Endothelial cell of umbilical vein (primary cell): ENCODE data around the gene MSL1. TPM values are rescaled to one million over a fixed set of nuclear protein-coding genes. Genes with fewer than 3 reads are reported as not detected.

ENCODE experiments used
- BruUV-seq: library from RNA; stranded (reverse); fragments of 400-500 nt; replicated peaks from 2 replicates; lab custom pipeline; 2021; lab: Mats Ljungman, UMichigan
- CTCF ChIA-PET: fragments of 300-600, 350-600 bp; sonication (Branson Sonifier 250); formaldehyde crosslinking; loops from one replicate; lab custom pipeline; 2021; ENCODE audit warnings: antibody characterized with exemption, inconsistent platforms; lab: Charles Lee
- POLR2A ChIA-PET: fragments of 300-600, 350-600 bp; sonication (Branson Sonifier 250); formaldehyde crosslinking; loops from one replicate; lab custom pipeline; 2021; ENCODE audit warnings: antibody characterized with exemption, inconsistent platforms; lab: Charles Lee
- DNase-seq: peaks from one replicate; pipeline ENCODE4 v3.0.0-alpha.2; 2011; ENCODE audit warnings: low read depth, low spot score
- FAIRE-seq: peaks from 2 replicates; lab custom pipeline; 2011; peaks lifted over from hg19 to GRCh38; lab: Jason Lieb, UNC
- H2AFZ ChIP-seq: 2 replicates; pipeline ENCODE4 v1.6.0; 2012; ENCODE audit warnings: low read depth, low read length, control low read depth, inconsistent platforms
- H3K27ac ChIP-seq: 2 replicates; pipeline ENCODE4 v1.5.1; 2011; ENCODE audit warnings: low read depth, mild to moderate bottlenecking, control low read depth, low read length, moderate library complexity; ENCODE audit not compliant: insufficient read depth
- H3K27me3 ChIP-seq, 2 experiments: 2 replicates each; pipeline versions ENCODE4 v1.6.0 to v1.6.1; 2011; ENCODE audit warnings: low read length in 2 of 2, mixed read lengths in 1 of 2; ENCODE audit not compliant: control insufficient read depth in 2 of 2, insufficient read depth in 2 of 2
- H3K36me3 ChIP-seq, 2 experiments: 2 replicates in 1 of 2; 3 replicates in 1 of 2; pipeline ENCODE4 v1.5.1; 2011; ENCODE audit warnings: low read length in 2 of 2, mild to moderate bottlenecking in 1 of 2, moderate library complexity in 1 of 2; ENCODE audit not compliant: control insufficient read depth in 2 of 2, insufficient read depth in 2 of 2; ENCODE audit errors: extremely low read depth in 1 of 2
- H3K4me1 ChIP-seq: 3 replicates; pipeline ENCODE4 v1.5.1; 2011; ENCODE audit warnings: mild to moderate bottlenecking, low read length; ENCODE audit not compliant: control insufficient read depth, insufficient read depth; ENCODE audit errors: extremely low read depth
- H3K4me2 ChIP-seq: 2 replicates; pipeline ENCODE4 v1.6.1; 2011; ENCODE audit warnings: low read length, control low read depth, mixed read lengths; ENCODE audit not compliant: insufficient read depth
- H3K4me3 ChIP-seq, 3 experiments: fragments of 200-600 bp in 1 of 3; sonication (generic), shearing (Covaris generic) in 1 of 3; replicated peaks in 1 of 3; 2 replicates each; pipeline ENCODE4 v1.5.1; 2011 to 2016; ENCODE audit warnings: control low read depth in 3 of 3, low read length in 3 of 3, mild to moderate bottlenecking in 2 of 3, inconsistent platforms in 1 of 3, low read depth in 1 of 3, moderate library complexity in 1 of 3; ENCODE audit not compliant: insufficient read depth in 1 of 3
- H3K79me2 ChIP-seq: 2 replicates; pipeline ENCODE4 v1.6.0; 2012; ENCODE audit warnings: low read length, inconsistent platforms; ENCODE audit not compliant: control insufficient read depth, insufficient read depth
- H3K9ac ChIP-seq: replicated peaks from 2 replicates; pipeline ENCODE3; 2011; ENCODE audit warnings: low read length, control low read depth; ENCODE audit not compliant: insufficient read depth; ENCODE audit errors: extremely low read depth
- H3K9me1 ChIP-seq: replicated peaks from 3 replicates; pipeline ENCODE4 v1.6.0; 2011; ENCODE audit warnings: mild to moderate bottlenecking, low read length; ENCODE audit not compliant: control insufficient read depth, insufficient read depth; ENCODE audit errors: extremely low read depth
- H3K9me3 ChIP-seq: replicated peaks from 2 replicates; pipeline ENCODE4 v1.5.1; 2012; ENCODE audit warnings: low read length, inconsistent platforms; ENCODE audit not compliant: control insufficient read depth, insufficient read depth
- H4K20me1 ChIP-seq: replicated peaks from 2 replicates; pipeline ENCODE3; 2011; ENCODE audit warnings: mild to moderate bottlenecking, low read length; ENCODE audit not compliant: control insufficient read depth, insufficient read depth; ENCODE audit errors: extremely low read depth
- EZH2 ChIP-seq: IDR thresholded peaks from 2 replicates; pipeline ENCODE4 v1.6.1; 2012; ENCODE audit warnings: borderline replicate concordance, low read depth, mild to moderate bottlenecking, moderate library complexity, low read length, inconsistent platforms; ENCODE audit not compliant: severe bottlenecking
- FOS ChIP-seq: IDR thresholded peaks from 2 replicates; pipeline ENCODE4 v1.6.1; 2011; ENCODE audit warnings: mild to moderate bottlenecking, low read length, moderate library complexity, borderline replicate concordance; ENCODE audit not compliant: insufficient read depth
- GATA2 ChIP-seq: IDR thresholded peaks from 2 replicates; pipeline ENCODE4 v1.7.0; 2011; ENCODE audit warnings: low read depth, mild to moderate bottlenecking, moderate library complexity, mixed read lengths, low read length; ENCODE audit not compliant: insufficient read length, insufficient read depth
- JUN ChIP-seq: IDR thresholded peaks from 2 replicates; pipeline ENCODE4 v1.6.1; 2011; ENCODE audit warnings: borderline replicate concordance, low read depth; ENCODE audit not compliant: insufficient read length, insufficient read depth
- MAX ChIP-seq: IDR thresholded peaks from 2 replicates; pipeline ENCODE4 v1.6.1; 2011; ENCODE audit not compliant: insufficient read depth, insufficient read length
- MYC ChIP-seq: IDR thresholded peaks from one replicate; pipeline ENCODE4 v1.6.1; 2011; ENCODE audit warnings: mild to moderate bottlenecking, low read depth, low read length
- POLR2A ChIP-seq: IDR thresholded peaks from 2 replicates; pipeline ENCODE4 v1.6.1; 2012; ENCODE audit warnings: low read depth, mild to moderate bottlenecking, control low read depth, low read length
- POLR2AphosphoS5 ChIP-seq: IDR thresholded peaks from 2 replicates; pipeline ENCODE4 v1.6.1; 2012; ENCODE audit warnings: low read depth, mild to moderate bottlenecking, control low read depth, low read length, moderate library complexity; ENCODE audit not compliant: insufficient read depth
- dilution Hi-C: fragments of 300-500 bp; cut with MboI; formaldehyde crosslinking; loops from one replicate; pipeline ENCODE4 v1.15.0; 2019; ENCODE audit warnings: low sequenced_read_pairs; ENCODE audit not compliant: extremely low pct_ligation_motif_present
- intact Hi-C: fragments of 100-400 bp; cut with micrococcal nuclease; formaldehyde crosslinking; loops from one replicate; pipeline ENCODE4 v1.10.0; 2022
- polyA plus RNA-seq, 4 experiments: library from polyadenylated mRNA; depleted of rRNA in 3 of 4; stranded (reverse) in 3 of 4; unstranded in 1 of 4; fragments of >200 nt; gene quantifications; 2 replicates each; pipeline versions ENCODE4 v1.2.1 to v1.2.3, GENCODE V29; 2011 to 2012; ENCODE audit warnings: missing spikeins in 1 of 4
- total RNA-seq: library from RNA; stranded (reverse); gene quantifications from 2 replicates; pipeline ENCODE4 v1.2.3, GENCODE V29; 2021
- TF ChIP-seq, protein P1 (sequence below), 2 donors: IDR thresholded peaks; 1 replicate in 1 of 2; 2 replicates in 1 of 2; pipeline ENCODE4 v1.5.1; 2011; ENCODE audit warnings: low read length in 2 of 2, mild to moderate bottlenecking in 2 of 2, moderate library complexity in 2 of 2, control low read depth in 1 of 2, inconsistent platforms in 1 of 2, low read depth in 1 of 2; ENCODE audit not compliant: insufficient read depth in 1 of 2; ENCODE audit errors: extremely low read depth in 1 of 2

MSL1 gene
- total and polyA plus RNA-seq, 2 donors (not counting 3 experiments of a cell fraction or from before 2014, with no cell fraction given), result 30.9 to 95.0 TPM

DNA sequence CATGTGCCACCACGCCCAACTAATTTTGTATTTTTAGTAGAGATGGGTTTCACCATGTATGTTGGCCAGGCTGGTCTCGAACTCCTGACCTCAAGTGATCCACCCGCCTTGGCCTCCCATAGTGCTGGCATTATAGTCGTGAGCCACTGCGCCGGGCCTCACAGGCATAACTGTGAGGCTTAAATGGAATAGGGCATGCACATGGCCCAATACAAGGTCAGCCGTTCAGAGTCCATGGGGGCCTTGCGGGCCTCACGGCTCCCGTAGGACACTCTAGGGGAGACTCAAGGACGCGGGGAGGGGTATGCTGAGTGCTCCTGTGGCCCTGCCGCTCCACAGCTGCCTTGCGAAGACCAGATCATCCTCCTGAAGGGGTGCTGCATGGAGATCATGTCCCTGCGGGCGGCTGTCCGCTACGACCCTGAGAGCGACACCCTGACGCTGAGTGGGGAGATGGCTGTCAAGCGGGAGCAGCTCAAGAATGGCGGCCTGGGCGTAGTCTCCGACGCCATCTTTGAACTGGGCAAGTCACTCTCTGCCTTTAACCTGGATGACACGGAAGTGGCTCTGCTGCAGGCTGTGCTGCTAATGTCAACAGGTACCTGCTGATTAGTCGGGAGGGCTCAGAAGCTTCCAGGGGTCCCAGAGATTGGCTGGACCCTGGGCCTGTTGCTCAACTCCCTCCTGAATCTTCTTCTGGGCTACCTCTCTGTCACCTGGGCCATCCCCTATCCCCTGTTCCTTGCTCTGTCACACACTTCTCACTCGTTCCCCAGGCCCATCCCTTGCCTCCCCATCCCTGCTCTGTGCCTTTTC is 33.7 kb upstream of the MSL1 start:
- CTCF ChIA-PET, result interaction anchor here (0.8 to 2.8 kb wide), 2 partner anchors 23 to 53 kb away, joined by 4 to 8 read pairs; no protein-coding TSS in a partner anchor
- Histone ChIP-seq H3K4me2 (no peak overlapping the region), H3K36me3 (peaks cover 0 to 40% of the 10 kb centered on the region in 2 experiments), H4K20me1 (no peaks in the 10 kb centered on the region), H3K9me1 (no peaks in the 10 kb centered on the region), H3K9me3 (no peaks in the 10 kb centered on the region), H3K27me3 (no peaks in the 10 kb centered on the region), H3K79me2 (no peaks in the 10 kb centered on the region), H3K27ac (no peak overlapping the region), H3K4me3 (no peak overlapping the region), H2AFZ (no peak overlapping the region), H3K4me1 (no peaks in the 10 kb centered on the region), H3K9ac (no peak overlapping the region)
- TF ChIP-seq GATA2, result no peak
- no peak for TF ChIP-seq POLR2AphosphoS5
- no peak for TF ChIP-seq EZH2
- TF ChIP-seq MYC, result no peak
- no peak for TF ChIP-seq FOS
- TF ChIP-seq POLR2A, result no peak
- TF ChIP-seq, protein P1, sequence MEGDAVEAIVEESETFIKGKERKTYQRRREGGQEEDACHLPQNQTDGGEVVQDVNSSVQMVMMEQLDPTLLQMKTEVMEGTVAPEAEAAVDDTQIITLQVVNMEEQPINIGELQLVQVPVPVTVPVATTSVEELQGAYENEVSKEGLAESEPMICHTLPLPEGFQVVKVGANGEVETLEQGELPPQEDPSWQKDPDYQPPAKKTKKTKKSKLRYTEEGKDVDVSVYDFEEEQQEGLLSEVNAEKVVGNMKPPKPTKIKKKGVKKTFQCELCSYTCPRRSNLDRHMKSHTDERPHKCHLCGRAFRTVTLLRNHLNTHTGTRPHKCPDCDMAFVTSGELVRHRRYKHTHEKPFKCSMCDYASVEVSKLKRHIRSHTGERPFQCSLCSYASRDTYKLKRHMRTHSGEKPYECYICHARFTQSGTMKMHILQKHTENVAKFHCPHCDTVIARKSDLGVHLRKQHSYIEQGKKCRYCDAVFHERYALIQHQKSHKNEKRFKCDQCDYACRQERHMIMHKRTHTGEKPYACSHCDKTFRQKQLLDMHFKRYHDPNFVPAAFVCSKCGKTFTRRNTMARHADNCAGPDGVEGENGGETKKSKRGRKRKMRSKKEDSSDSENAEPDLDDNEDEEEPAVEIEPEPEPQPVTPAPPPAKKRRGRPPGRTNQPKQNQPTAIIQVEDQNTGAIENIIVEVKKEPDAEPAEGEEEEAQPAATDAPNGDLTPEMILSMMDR (IDR thresholded peaks at IDR 0.05; ENCODE audit: extremely low read depth in 1 of 2, insufficient read depth in 1 of 2, low read depth in 1 of 2, low read length in 2 of 2), result no peak
- TF ChIP-seq JUN, result no peak
- no peak for TF ChIP-seq MAX
- FAIRE-seq (no peak), DNase-seq (no peak)
- POLR2A ChIA-PET, result no interaction called here
- no TSS peak for BruUV-seq
- dilution Hi-C loops, result no loop called here
- intact Hi-C loops, result loop anchor here (2.0 kb wide), 1 partner anchor 25 kb away; the partner anchor contains the start of gene THRA
